Suprapubic skin (tissue), 4 donors: Measurements from ENCODE around the gene IQCF5. TPM values are rescaled to one million over a fixed set of nuclear protein-coding genes. Genes with fewer than 3 reads are reported as not detected.
A peak's percentile ranks its signal among the peaks of the same experiment; 100 is the strongest.
"Not testable (repeated sequence)": the region's sequence is repeated elsewhere in the genome, so short reads cannot be mapped to it uniquely, and the experiment has no call there.

ENCODE experiments used
- DNase-seq, 2 donors: peaks; one replicate each; pipeline ENCODE4 v3.0.0-alpha.2; 2019; ENCODE audit warnings: low spot score in 2 of 2
- H3K27ac ChIP-seq: fragments of 200-600 bp; sonication (generic); one replicate; pipeline ENCODE4 v1.5.1; 2019
- H3K27me3 ChIP-seq: fragments of 200-600 bp; sonication (generic); one replicate; pipeline ENCODE4 v1.5.1; 2019
- H3K36me3 ChIP-seq: fragments of 200-600 bp; sonication (generic); one replicate; pipeline ENCODE4 v1.5.1; 2019
- H3K4me1 ChIP-seq: fragments of 200-600 bp; sonication (generic); one replicate; pipeline ENCODE4 v1.5.1; 2019
- H3K4me3 ChIP-seq: fragments of 200-600 bp; sonication (generic); one replicate; pipeline ENCODE4 v1.5.1; 2019; ENCODE audit warnings: mild to moderate bottlenecking
- H3K9me3 ChIP-seq: fragments of 200-600 bp; sonication (generic); one replicate; pipeline ENCODE4 v1.5.1; 2019
- CTCF ChIP-seq, 2 donors: fragments of 200-600 bp in 1 of 2; fragments of 450-650 bp in 1 of 2; sonication (generic) in 1 of 2; IDR thresholded peaks; one replicate each; pipeline ENCODE4 v1.5.1; 2016 to 2019; ENCODE audit warnings: antibody characterized with exemption in 2 of 2, mild to moderate bottlenecking in 1 of 2, moderate library complexity in 1 of 2
- EP300 ChIP-seq: sonication (generic); formaldehyde crosslinking; IDR thresholded peaks from one replicate; pipeline ENCODE4 v1.6.1; 2017; ENCODE audit warnings: antibody characterized with exemption
- POLR2A ChIP-seq, 2 donors: fragments of 450-650 bp; IDR thresholded peaks; one replicate each; pipeline ENCODE4 v1.6.1; 2017; ENCODE audit warnings: antibody characterized with exemption in 2 of 2, mild to moderate bottlenecking in 2 of 2, moderate library complexity in 2 of 2
- POLR2AphosphoS5 ChIP-seq, 3 donors: sonication (generic); formaldehyde crosslinking; IDR thresholded peaks; one replicate each; pipeline ENCODE4 v1.6.1; 2017; ENCODE audit warnings: antibody characterized with exemption in 3 of 3
- WGBS: methylation state at CpG from one replicate; pipeline ENCODE4 v1.1.5; 2018; 5-methylcytosine and 5-hydroxymethylcytosine counted together
- total RNA-seq, 4 donors: library from RNA; depleted of rRNA; stranded (reverse); fragments of >200 nt; gene quantifications; one replicate each; pipeline ENCODE4 v1.1.0, GENCODE V29; 2016

The IQCF5 gene
- not detected for total RNA-seq

DNA sequence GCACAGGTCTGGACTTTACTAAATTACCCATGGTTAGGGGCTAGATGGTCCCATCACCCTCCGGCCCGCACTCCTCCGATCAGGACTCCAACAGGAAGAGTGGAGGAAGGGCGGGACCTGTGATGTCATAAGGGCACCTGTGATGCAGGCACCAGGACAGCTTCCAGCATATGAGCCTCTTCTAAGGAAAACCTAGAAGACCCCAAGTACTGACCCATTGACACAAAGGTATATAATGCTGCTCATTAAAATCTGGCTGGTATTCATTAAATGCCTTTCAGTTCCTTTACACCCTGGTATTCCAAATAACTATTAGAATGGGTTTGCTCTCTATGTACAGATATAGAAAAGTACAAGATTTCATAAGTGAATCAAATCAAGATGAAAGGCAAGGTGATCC, at the start of gene IQCF5:
Gene IQCF5 (minus strand): TSS at position 101 of the 400 bp plus-strand sequence. CDS start 70 bp downstream, at position 31.
- H3K27me3 ChIP-seq: peaks cover 16% of the 10 kb centered on the region
- DNase-seq: no peak
- H3K4me1 ChIP-seq: no peaks in the 10 kb centered on the region
- no peaks in the 10 kb centered on the region for H3K9me3 ChIP-seq
- WGBS: 85% methylated on average over 4 of the region's 4 CpGs
- H3K4me3 ChIP-seq: no peak within 1 kb of the TSS
- no peaks in the 10 kb centered on the region for H3K36me3 ChIP-seq
- H3K27ac ChIP-seq: no peak within 1 kb of the TSS
- no peak for TF ChIP-seq POLR2AphosphoS5 (IDR thresholded peaks at IDR 0.05)

DNA sequence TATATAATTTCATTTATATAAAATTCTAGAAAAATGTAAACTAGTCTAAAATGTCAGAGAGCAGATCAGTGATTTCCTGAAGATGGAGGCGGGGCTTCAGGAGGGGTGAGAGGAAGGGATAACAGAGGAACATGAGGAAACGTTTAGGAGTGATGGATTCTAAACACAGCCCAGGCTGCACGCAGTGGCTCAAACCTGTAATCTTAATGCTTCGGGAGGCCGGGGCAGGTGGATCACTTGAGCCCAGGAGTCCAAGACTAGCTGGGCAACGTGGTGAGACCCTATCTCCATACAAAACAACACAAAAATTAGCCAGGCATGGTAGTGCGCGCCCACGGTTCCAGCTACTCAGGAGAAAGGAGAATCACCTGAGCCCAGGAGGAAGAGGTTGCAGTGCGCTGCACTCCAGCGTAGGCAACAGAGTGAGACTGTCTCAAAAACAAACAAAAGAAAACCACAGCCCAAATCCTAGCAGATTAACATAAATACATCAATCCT, 45.7 kb upstream of the IQCF5 start:
- Histone ChIP-seq H3K27me3 (no peaks in the 10 kb centered on the region), H3K4me3 (no peak overlapping the region), H3K27ac (no peak overlapping the region), H3K9me3 (no peaks in the 10 kb centered on the region), H3K36me3 (no peaks in the 10 kb centered on the region), H3K4me1 (no peaks in the 10 kb centered on the region)
- DNase-seq: peak in 1 of 2 donors; percentile 31
- TF ChIP-seq POLR2AphosphoS5 (IDR thresholded peaks at IDR 0.05) (no peak), EP300 (no peak), CTCF (IDR thresholded peaks at IDR 0.05) (no peak), POLR2A (IDR thresholded peaks at IDR 0.05) (no peak)
- WGBS: 82% methylated on average over 11 of the region's 11 CpGs

DNA sequence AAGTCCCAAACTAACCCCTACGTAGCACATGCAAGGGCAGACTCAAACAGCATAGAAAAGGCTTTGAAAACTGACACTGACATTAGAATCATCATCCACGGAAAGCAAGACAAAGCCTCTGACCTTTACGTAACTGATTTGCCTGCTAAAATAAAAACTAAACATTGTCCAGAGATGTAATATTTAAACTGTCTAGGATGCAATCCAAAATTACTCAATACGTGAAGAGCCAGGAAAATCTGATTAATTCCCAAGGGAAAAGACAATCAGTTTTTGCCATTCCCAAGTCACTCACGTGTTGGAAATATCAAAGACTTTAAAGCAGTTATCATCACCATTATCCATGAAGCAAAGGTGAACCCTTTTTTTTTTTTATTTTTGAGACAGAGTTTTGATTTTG, 41.0 kb upstream of the IQCF5 start:
- H3K36me3 ChIP-seq: no peaks in the 10 kb centered on the region
- no peak overlapping the region for H3K4me3 ChIP-seq
- no peaks in the 10 kb centered on the region for H3K9me3 ChIP-seq
- DNase-seq: no peak
- no peaks in the 10 kb centered on the region for H3K4me1 ChIP-seq
- no peak for TF ChIP-seq EP300
- no peak for TF ChIP-seq POLR2AphosphoS5 (IDR thresholded peaks at IDR 0.05)
- 50% methylated on average over 5 of the region's 5 CpGs for WGBS
- H3K27ac ChIP-seq: no peak overlapping the region
- no peaks in the 10 kb centered on the region for H3K27me3 ChIP-seq

GRCh38 chr3:51908026-51908425, 32.6 kb upstream of the IQCF5 start:
- peaks cover 6% of the 10 kb centered on the region for H3K9me3 ChIP-seq
- no peaks in the 10 kb centered on the region for H3K36me3 ChIP-seq
- no peak for DNase-seq
- TF ChIP-seq POLR2AphosphoS5 (IDR thresholded peaks at IDR 0.05): no peak
- TF ChIP-seq CTCF (IDR thresholded peaks at IDR 0.05): no peak
- no peak for TF ChIP-seq EP300
- TF ChIP-seq POLR2A (IDR thresholded peaks at IDR 0.05): no peak
- WGBS: 72% methylated on average over 4 of the region's 4 CpGs
- H3K4me1 ChIP-seq: no peaks in the 10 kb centered on the region
- no peak overlapping the region for H3K4me3 ChIP-seq
- H3K27me3 ChIP-seq: no peaks in the 10 kb centered on the region
- no peak overlapping the region for H3K27ac ChIP-seq

GRCh38 chr3:51904034-51904823, 28.8 kb upstream of the IQCF5 start:
- no peaks in the 10 kb centered on the region for H3K4me1 ChIP-seq
- no peaks in the 10 kb centered on the region for H3K36me3 ChIP-seq
- H3K27me3 ChIP-seq: no peaks in the 10 kb centered on the region
- no peak overlapping the region for H3K4me3 ChIP-seq
- no peak for TF ChIP-seq CTCF (IDR thresholded peaks at IDR 0.05)
- no peak for TF ChIP-seq EP300
- TF ChIP-seq POLR2A (IDR thresholded peaks at IDR 0.05): no peak
- no peak for TF ChIP-seq POLR2AphosphoS5 (IDR thresholded peaks at IDR 0.05)
- 73% methylated on average over 2 of the region's 2 CpGs for WGBS
- H3K27ac ChIP-seq: no peak overlapping the region
- H3K9me3 ChIP-seq: peaks cover 2% of the 10 kb centered on the region
- DNase-seq: no peak

- DNase-seq: not testable (repeated sequence)
- WGBS: 57% methylated on average over 7 of the region's 7 CpGs
Observed at GRCh38 chr3:51902361-51902760, 27.0 kb upstream of the IQCF5 start.

DNA sequence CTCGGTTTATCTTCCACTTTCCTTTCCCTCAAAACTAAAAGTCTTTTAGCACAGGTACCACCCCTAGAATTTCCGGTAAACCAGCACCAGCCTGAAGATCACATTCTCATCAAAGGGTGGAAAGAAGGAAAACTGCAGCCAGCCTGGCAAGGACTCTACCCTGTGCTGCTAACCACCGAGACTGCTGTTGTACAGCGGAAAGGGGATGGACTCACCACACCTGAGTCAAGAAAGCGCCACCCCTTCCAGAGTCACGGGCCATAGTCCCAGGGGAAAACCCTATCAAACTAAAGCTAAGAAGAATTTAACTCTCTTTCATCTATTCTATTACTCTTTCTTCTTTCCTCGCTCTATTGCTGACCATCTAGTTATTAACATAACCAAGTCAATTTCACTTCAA, 24.6 kb upstream of the IQCF5 start:
- not testable (repeated sequence) for H3K36me3 ChIP-seq, H3K27me3 ChIP-seq, H3K27ac ChIP-seq, DNase-seq, H3K4me3 ChIP-seq, H3K9me3 ChIP-seq, H3K4me1 ChIP-seq
- 66% methylated on average over 7 of the region's 7 CpGs for WGBS

More at GRCh38 chr3:51902361-51902760, 27.0 kb upstream of the IQCF5 start:
- H3K9me3 ChIP-seq, H3K36me3 ChIP-seq, H3K4me3 ChIP-seq, H3K27me3 ChIP-seq, H3K27ac ChIP-seq, H3K4me1 ChIP-seq: not testable (repeated sequence)
